IMR-90 (cell line): ENCODE results near the gene TEKT1. TPM values are rescaled to one million over a fixed set of nuclear protein-coding genes. Genes with fewer than 3 reads are reported as not detected.

ENCODE experiments used
- microRNA-seq, 2 experiments: library from miRNA; stranded (forward) in 1 of 2; unstranded in 1 of 2; fragments of 10-50 nt in 1 of 2; fragments of <30 nt in 1 of 2; gene quantifications in 1 of 2; microRNA quantifications in 1 of 2; one replicate each; pipeline versions ENCODE3 to v1.1.0; 2013 to 2020; ENCODE audit not compliant: insufficient read depth in 1 of 2, insufficient read length in 1 of 2, unreplicated experiment in 1 of 2
- polyA plus RNA-seq, 3 experiments: library from polyadenylated mRNA; depleted of rRNA; stranded (reverse); fragments of >200 nt; gene quantifications; 2 replicates each; pipeline ENCODE4 v1.2.3, GENCODE V29; 2012; ENCODE audit warnings: low replicate concordance in 1 of 3
- small RNA-seq, 5 experiments: library from RNA; depleted of rRNA; stranded (forward); fragments of <200 nt; gene quantifications; one replicate each; pipeline ENCODE3, GENCODE V24; 2012
- total RNA-seq: library from RNA; depleted of rRNA; stranded (reverse); fragments of >200 nt; gene quantifications from 2 replicates; pipeline ENCODE4 v1.2.3, GENCODE V29; 2012; rRNA removed

Gene TEKT1
- total and polyA plus RNA-seq, 2 of the 4 experiments (the other 2 are of a cell fraction), result not detected

Small RNA genes lying within 50 kb of the gene (microRNA-seq; reads per million reads assigned to microRNA genes)
- gene AC004706.2 (ENCODE audit: insufficient read depth, insufficient read length), result not detected

Small RNA genes lying within 50 kb of the gene (small RNA-seq; reads per million reads assigned to genes)
- gene AC004706.2, result 0 reads per million in 5 experiments

Other genes starting within 250 kb of the TEKT1 start
- 17.6 and 18.3 TPM in 2 replicates for gene KIAA0753, start 191.0 kb downstream of the TEKT1 start, total RNA-seq
- 6.8 and 10.2 TPM in 2 replicates for gene KIAA0753, start 191.0 kb downstream of the TEKT1 start, polyA plus RNA-seq (2012; rRNA removed)
- gene TXNDC17, start 190.7 kb downstream of the TEKT1 start, total RNA-seq, result 45.0 and 174 TPM in 2 replicates
- gene TXNDC17, start 190.7 kb downstream of the TEKT1 start, polyA plus RNA-seq (2012; rRNA removed), result 494 and 518 TPM in 2 replicates
- 5.6 and 8.1 TPM in 2 replicates for gene MED31, start 180.1 kb downstream of the TEKT1 start, total RNA-seq
- gene MED31, start 180.1 kb downstream of the TEKT1 start, polyA plus RNA-seq (2012; rRNA removed), result 11.6 and 13.9 TPM in 2 replicates
- 0.18 and 0.28 TPM in 2 replicates for gene C17orf100, start 180.0 kb downstream of the TEKT1 start, total RNA-seq
- gene C17orf100, start 180.0 kb downstream of the TEKT1 start, polyA plus RNA-seq (2012; rRNA removed), result 1.8 and 2.9 TPM in 2 replicates
- not detected in 2 replicates for gene SLC13A5, start 118.4 kb downstream of the TEKT1 start, total RNA-seq
- gene SLC13A5, start 118.4 kb downstream of the TEKT1 start, polyA plus RNA-seq (2012; rRNA removed), result not detected in 2 replicates
- gene XAF1, start 75.7 kb downstream of the TEKT1 start, total RNA-seq, result 1.7 and 3.9 TPM in 2 replicates
- 0.50 and 1.3 TPM in 2 replicates for gene XAF1, start 75.7 kb downstream of the TEKT1 start, polyA plus RNA-seq (2012; rRNA removed)
- not detected in 2 replicates for gene FBXO39, start 55.5 kb downstream of the TEKT1 start, total RNA-seq
- not detected in 2 replicates for gene FBXO39, start 55.5 kb downstream of the TEKT1 start, polyA plus RNA-seq (2012; rRNA removed)
- gene ALOX12, start 164.3 kb upstream of the TEKT1 start, total RNA-seq, result not detected in 2 replicates
- gene ALOX12, start 164.3 kb upstream of the TEKT1 start, polyA plus RNA-seq (2012; rRNA removed), result 0.03 TPM in 1 of 2 replicates, not detected in the other
- 31.1 and 42.3 TPM in 2 replicates for gene RNASEK, start 180.9 kb upstream of the TEKT1 start, total RNA-seq
- 165 and 183 TPM in 2 replicates for gene RNASEK, start 180.9 kb upstream of the TEKT1 start, polyA plus RNA-seq (2012; rRNA removed)
- not detected in 2 replicates for gene BCL6B, start 191.3 kb upstream of the TEKT1 start, total RNA-seq
- gene BCL6B, start 191.3 kb upstream of the TEKT1 start, polyA plus RNA-seq (2012; rRNA removed), result not detected in 2 replicates
- gene SLC16A13, start 204.3 kb upstream of the TEKT1 start, total RNA-seq, result under 0.01 and 0.18 TPM in 2 replicates
- gene SLC16A13, start 204.3 kb upstream of the TEKT1 start, polyA plus RNA-seq (2012; rRNA removed), result 2.2 and 2.3 TPM in 2 replicates
- gene SLC16A11, start 212.4 kb upstream of the TEKT1 start, total RNA-seq, result not detected in 2 replicates
- gene SLC16A11, start 212.4 kb upstream of the TEKT1 start, polyA plus RNA-seq (2012; rRNA removed), result not detected in 2 replicates
- not detected in 2 replicates for gene CLEC10A, start 248.5 kb upstream of the TEKT1 start, total RNA-seq
- not detected in 2 replicates for gene CLEC10A, start 248.5 kb upstream of the TEKT1 start, polyA plus RNA-seq (2012; rRNA removed)